ENCODE data around the gene PGBD5. TPM values are rescaled to one million over a fixed set of nuclear protein-coding genes. Genes with fewer than 3 reads are reported as not detected.

Gene PGBD5
- total RNA-seq, 2 experiments from 2014 or later = not detected

GRCh38 chr1:230280054-230280795 is 145.9 kb downstream of the PGBD5 start:
- H3K27ac ChIP-seq (ENCODE audit: low read depth, low read length, poor library complexity, severe bottlenecking) = no peak overlapping the region
- no peak overlapping the region for H3K4me2 ChIP-seq (ENCODE audit: low read length)
- intact Hi-C loops (cut with micrococcal nuclease; ENCODE audit: unreplicated experiment) = no loop called here
- no peak overlapping the region for H2AFZ ChIP-seq (ENCODE audit: low read length)
- no peak overlapping the region for H3K4me3 ChIP-seq (ENCODE audit: low read depth, low read length, poor library complexity, severe bottlenecking)
- CTCF ChIA-PET (ENCODE audit: unreplicated experiment) = interaction anchor here (1.0 kb wide), 1 partner anchor 26 kb away, joined by 3 read pairs; no protein-coding TSS in a partner anchor
- H3K4me1 ChIP-seq (ENCODE audit: insufficient read depth, low read length, poor library complexity, severe bottlenecking) = peaks cover 44% of the 10 kb centered on the region
- peaks cover 24% of the 10 kb centered on the region; the same call in 1 of the 2 replicates for H3K36me3 ChIP-seq (ENCODE audit: insufficient read depth, low read length)
- DNase-seq (ENCODE audit: low spot score) = no peak
- H3K79me2 ChIP-seq (ENCODE audit: insufficient read depth, low read depth, low read length) = no peaks in the 10 kb centered on the region
- POLR2A ChIA-PET = no interaction called here
- no peaks in the 10 kb centered on the region for H3K9me3 ChIP-seq (ENCODE audit: low read length)
- TF ChIP-seq EZH2phosphoT487 (IDR thresholded peaks at IDR 0.05; ENCODE audit: borderline replicate concordance, low read depth, low read length) (no peak), CTCF (conservative IDR thresholded peaks at IDR 0.05; ENCODE audit: low read length) (no peak)
- H3K9me2 ChIP-seq (ENCODE audit: insufficient read depth, low read length) = no peaks in the 10 kb centered on the region
- BruUV-seq (replicated peaks) = TSS peak; percentile 20
- H4K20me1 ChIP-seq (ENCODE audit: insufficient read depth, low read length) = no peaks in the 10 kb centered on the region

GRCh38 chr1:230279583-230279945 is 146.6 kb downstream of the PGBD5 start:
- no TSS peak for BruUV-seq (replicated peaks)
- ChIA-PET POLR2A (no interaction called here), CTCF (ENCODE audit: unreplicated experiment) (no interaction called here)
- H3K4me1 ChIP-seq (ENCODE audit: insufficient read depth, low read length, poor library complexity, severe bottlenecking) = peaks cover 44% of the 10 kb centered on the region
- H3K4me2 ChIP-seq (ENCODE audit: low read length) = no peak overlapping the region
- no peak overlapping the region for H3K27ac ChIP-seq (ENCODE audit: low read depth, low read length, poor library complexity, severe bottlenecking)
- intact Hi-C loops (cut with micrococcal nuclease; ENCODE audit: unreplicated experiment) = no loop called here
- no peaks in the 10 kb centered on the region for H4K20me1 ChIP-seq (ENCODE audit: insufficient read depth, low read length)
- peaks cover 30% of the 10 kb centered on the region for H3K36me3 ChIP-seq (ENCODE audit: insufficient read depth, low read length)
- no peaks in the 10 kb centered on the region for H3K9me3 ChIP-seq (ENCODE audit: low read length)
- H2AFZ ChIP-seq (ENCODE audit: low read length) = no peak overlapping the region
- DNase-seq (ENCODE audit: low spot score) = no peak
- no peak for TF ChIP-seq CTCF (conservative IDR thresholded peaks at IDR 0.05; ENCODE audit: low read length)
- TF ChIP-seq EZH2phosphoT487 (IDR thresholded peaks at IDR 0.05; ENCODE audit: borderline replicate concordance, low read depth, low read length) = no peak
- no peaks in the 10 kb centered on the region for H3K9me2 ChIP-seq (ENCODE audit: insufficient read depth, low read length)
- no peaks in the 10 kb centered on the region for H3K79me2 ChIP-seq (ENCODE audit: insufficient read depth, low read depth, low read length)
- H3K4me3 ChIP-seq (ENCODE audit: low read depth, low read length, poor library complexity, severe bottlenecking) = no peak overlapping the region

GRCh38 chr1:230278871-230279582 is 147.1 kb downstream of the PGBD5 start:
- no TSS peak for BruUV-seq (replicated peaks)
- no peak overlapping the region; the same call in 1 of the 2 replicates for H3K4me2 ChIP-seq (ENCODE audit: low read length)
- H3K9me2 ChIP-seq (ENCODE audit: insufficient read depth, low read length) = no peaks in the 10 kb centered on the region
- H2AFZ ChIP-seq (ENCODE audit: low read length) = no peak overlapping the region
- CTCF ChIA-PET (ENCODE audit: unreplicated experiment) = interaction anchor here (0.6 kb wide), 1 partner anchor 16 kb away, joined by 4 read pairs; no protein-coding TSS in a partner anchor
- POLR2A ChIA-PET = no interaction called here
- H4K20me1 ChIP-seq (ENCODE audit: insufficient read depth, low read length) = no peaks in the 10 kb centered on the region
- intact Hi-C loops (cut with micrococcal nuclease; ENCODE audit: unreplicated experiment) = no loop called here
- no peak overlapping the region for H3K27ac ChIP-seq (ENCODE audit: low read depth, low read length, poor library complexity, severe bottlenecking)
- DNase-seq (ENCODE audit: low spot score) = no peak
- no peaks in the 10 kb centered on the region for H3K9me3 ChIP-seq (ENCODE audit: low read length)
- no peaks in the 10 kb centered on the region for H3K79me2 ChIP-seq (ENCODE audit: insufficient read depth, low read depth, low read length)
- H3K4me1 ChIP-seq (ENCODE audit: insufficient read depth, low read length, poor library complexity, severe bottlenecking) = peaks cover 44% of the 10 kb centered on the region
- no peak overlapping the region for H3K4me3 ChIP-seq (ENCODE audit: low read depth, low read length, poor library complexity, severe bottlenecking)
- TF ChIP-seq EZH2phosphoT487 (IDR thresholded peaks at IDR 0.05; ENCODE audit: borderline replicate concordance, low read depth, low read length) (no peak), CTCF (conservative IDR thresholded peaks at IDR 0.05; ENCODE audit: low read length) (no peak)
- peaks cover 34% of the 10 kb centered on the region for H3K36me3 ChIP-seq (ENCODE audit: insufficient read depth, low read length)

Data from OCI-LY7 (cell line).